Breast epithelium (tissue), 4 donors: Measurements from ENCODE around the gene ARHGAP44. TPM values are rescaled to one million over a fixed set of nuclear protein-coding genes. Genes with fewer than 3 reads are reported as not detected.

Experiments used
- DNase-seq, 2 donors: peaks; one replicate each; pipeline ENCODE4 v3.0.0-alpha.2; 2019; ENCODE audit warnings: low spot score in 2 of 2
- H3K27ac ChIP-seq, 2 donors: fragments of 200-600 bp; sonication (generic) in 1 of 2; one replicate each; pipeline ENCODE4 v1.5.1; 2016 to 2019; ENCODE audit warnings: mild to moderate bottlenecking in 1 of 2
- H3K27me3 ChIP-seq, 2 donors: fragments of 200-600 bp; sonication (generic) in 1 of 2; one replicate each; pipeline versions ENCODE4 v1.5.1 to v1.6.0; 2017 to 2019; ENCODE audit warnings: control low read depth in 1 of 2, mild to moderate bottlenecking in 1 of 2
- H3K36me3 ChIP-seq: fragments of 200-600 bp; one replicate; pipeline ENCODE4 v1.5.1; 2019
- H3K4me1 ChIP-seq, 2 donors: fragments of 200-600 bp; sonication (generic); one replicate each; pipeline ENCODE4 v1.5.1; 2016 to 2019; ENCODE audit warnings: control low read depth in 1 of 2
- H3K4me3 ChIP-seq, 3 donors: fragments of 200-600 bp; sonication (generic); 1 replicate in 2 of 3; 2 replicates in 1 of 3; pipeline ENCODE4 v1.5.1; 2016 to 2019; ENCODE audit warnings: mild to moderate bottlenecking in 3 of 3, moderate library complexity in 2 of 3
- H3K9me3 ChIP-seq, 2 donors: fragments of 200-600 bp; sonication (generic) in 1 of 2; one replicate each; pipeline ENCODE4 v1.5.1; 2016 to 2019; ENCODE audit warnings: control low read depth in 1 of 2
- POLR2A ChIP-seq: fragments of 450-650 bp; IDR thresholded peaks from one replicate; pipeline ENCODE4 v1.6.1; 2016; ENCODE audit warnings: antibody characterized with exemption, mild to moderate bottlenecking, moderate library complexity
- POLR2AphosphoS5 ChIP-seq, 3 donors: sonication (generic); formaldehyde crosslinking; IDR thresholded peaks; one replicate each; pipeline ENCODE4 v1.6.1; 2017; ENCODE audit warnings: antibody characterized with exemption in 3 of 3
- intact Hi-C: fragments of 100-400 bp; cut with DNase I; formaldehyde crosslinking; loops from one replicate; pipeline ENCODE4 v1.15.1; 2023; ENCODE audit warnings: low total_unique reads
- total RNA-seq, 3 donors: library from RNA; depleted of rRNA; stranded (reverse); fragments of >200 nt; gene quantifications; one replicate each; pipeline ENCODE4 v1.1.0, GENCODE V29; 2016
- TF ChIP-seq, protein P1 (sequence below), 3 donors: fragments of 450-650 bp; IDR thresholded peaks; one replicate each; pipeline ENCODE4 v1.5.1; 2016 to 2017; ENCODE audit warnings: antibody characterized with exemption in 3 of 3, mild to moderate bottlenecking in 3 of 3, moderate library complexity in 3 of 3

The ARHGAP44 gene
- total RNA-seq, 3 donors from 2014 or later = 2.4 to 13.0 (median 4.9) TPM

DNA sequence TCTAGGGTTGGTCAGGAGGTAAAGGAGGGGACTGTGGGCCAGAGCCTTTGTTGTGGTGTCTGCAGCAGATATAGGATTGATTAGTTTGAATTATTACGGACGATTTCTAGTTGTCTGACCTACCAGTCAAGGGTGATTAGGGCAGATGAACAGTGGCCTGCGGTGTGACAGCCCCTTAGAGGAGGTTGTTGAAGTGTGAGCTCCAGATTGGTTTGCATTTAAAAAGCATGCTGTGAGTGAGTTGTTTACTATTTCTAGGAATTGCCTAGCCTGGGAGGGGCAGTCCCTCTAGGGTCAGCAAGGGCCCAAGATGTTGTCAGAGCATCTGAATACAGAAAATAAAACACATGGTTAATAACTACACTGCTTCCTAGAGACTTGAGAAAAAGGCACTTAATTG lies 108.8 kb downstream of the ARHGAP44 start:
- TF ChIP-seq POLR2A (no peak), POLR2AphosphoS5 (IDR thresholded peaks at IDR 0.05) (no peak)
- TF ChIP-seq, protein P1, sequence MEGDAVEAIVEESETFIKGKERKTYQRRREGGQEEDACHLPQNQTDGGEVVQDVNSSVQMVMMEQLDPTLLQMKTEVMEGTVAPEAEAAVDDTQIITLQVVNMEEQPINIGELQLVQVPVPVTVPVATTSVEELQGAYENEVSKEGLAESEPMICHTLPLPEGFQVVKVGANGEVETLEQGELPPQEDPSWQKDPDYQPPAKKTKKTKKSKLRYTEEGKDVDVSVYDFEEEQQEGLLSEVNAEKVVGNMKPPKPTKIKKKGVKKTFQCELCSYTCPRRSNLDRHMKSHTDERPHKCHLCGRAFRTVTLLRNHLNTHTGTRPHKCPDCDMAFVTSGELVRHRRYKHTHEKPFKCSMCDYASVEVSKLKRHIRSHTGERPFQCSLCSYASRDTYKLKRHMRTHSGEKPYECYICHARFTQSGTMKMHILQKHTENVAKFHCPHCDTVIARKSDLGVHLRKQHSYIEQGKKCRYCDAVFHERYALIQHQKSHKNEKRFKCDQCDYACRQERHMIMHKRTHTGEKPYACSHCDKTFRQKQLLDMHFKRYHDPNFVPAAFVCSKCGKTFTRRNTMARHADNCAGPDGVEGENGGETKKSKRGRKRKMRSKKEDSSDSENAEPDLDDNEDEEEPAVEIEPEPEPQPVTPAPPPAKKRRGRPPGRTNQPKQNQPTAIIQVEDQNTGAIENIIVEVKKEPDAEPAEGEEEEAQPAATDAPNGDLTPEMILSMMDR (IDR thresholded peaks at IDR 0.05) = no peak
- no peak overlapping the region for H3K27ac ChIP-seq
- intact Hi-C loops = no loop called here
- no peaks in the 10 kb centered on the region for H3K27me3 ChIP-seq
- no peaks in the 10 kb centered on the region for H3K36me3 ChIP-seq
- no peak overlapping the region for H3K4me3 ChIP-seq
- H3K9me3 ChIP-seq = no peaks in the 10 kb centered on the region
- DNase-seq = no peak
- H3K4me1 ChIP-seq = no peaks in the 10 kb centered on the region

DNA sequence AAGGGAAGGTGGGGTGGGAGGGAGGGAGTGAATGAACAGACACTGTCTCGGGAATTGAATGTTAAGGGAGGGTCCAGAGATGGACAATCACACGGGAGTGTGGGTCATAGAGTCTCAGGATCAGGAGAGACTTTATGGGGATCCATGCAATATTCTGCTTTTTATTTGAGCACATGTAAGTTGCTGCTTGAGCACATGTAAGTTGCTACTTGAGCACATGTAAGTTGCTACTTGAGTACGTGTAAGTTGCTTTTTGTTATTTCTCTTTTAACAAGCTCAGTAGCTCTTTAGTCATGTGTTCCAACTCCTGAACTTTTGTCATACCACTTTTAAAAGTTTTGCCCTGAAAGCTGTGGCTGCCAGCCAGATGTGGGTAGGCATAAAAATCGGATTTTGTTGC lies 110.3 kb downstream of the ARHGAP44 start:
- H3K36me3 ChIP-seq = no peaks in the 10 kb centered on the region
- no peaks in the 10 kb centered on the region for H3K9me3 ChIP-seq
- intact Hi-C loops = loop anchor here (10.0 kb wide), 1 partner anchor 705 kb away; the partner anchor contains the start of gene HS3ST3A1
- H3K4me1 ChIP-seq = no peaks in the 10 kb centered on the region
- no peak overlapping the region for H3K27ac ChIP-seq
- TF ChIP-seq POLR2AphosphoS5 (IDR thresholded peaks at IDR 0.05) (no peak), POLR2A (no peak)
- TF ChIP-seq, protein P1 (IDR thresholded peaks at IDR 0.05) = no peak
- no peak overlapping the region for H3K4me3 ChIP-seq
- H3K27me3 ChIP-seq = no peaks in the 10 kb centered on the region
- no peak for DNase-seq

DNA sequence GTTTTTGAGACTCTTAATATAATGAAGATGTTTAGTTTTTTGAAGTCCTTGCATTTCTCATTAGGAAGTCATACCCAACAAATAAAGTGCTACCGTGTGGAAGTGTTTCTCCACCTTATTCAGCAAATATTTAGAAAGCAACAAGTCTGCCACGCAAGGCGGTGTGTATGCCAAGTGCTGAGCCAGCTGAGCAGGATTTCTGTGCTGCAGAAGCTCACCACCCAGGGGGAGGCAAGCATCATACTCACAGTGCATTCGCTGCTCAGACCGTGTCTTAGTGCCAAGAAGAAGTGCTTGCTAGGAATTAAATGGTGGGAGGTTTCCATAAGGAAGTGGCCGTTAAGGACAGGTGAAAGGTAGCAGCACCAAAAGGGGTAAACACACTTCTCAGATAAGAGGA lies 111.2 kb downstream of the ARHGAP44 start:
- no peaks in the 10 kb centered on the region for H3K36me3 ChIP-seq
- H3K27me3 ChIP-seq = no peaks in the 10 kb centered on the region
- TF ChIP-seq, protein P1 (IDR thresholded peaks at IDR 0.05) = no peak
- TF ChIP-seq POLR2AphosphoS5 (IDR thresholded peaks at IDR 0.05) = no peak
- H3K27ac ChIP-seq = no peak overlapping the region
- DNase-seq = no peak
- no peaks in the 10 kb centered on the region for H3K4me1 ChIP-seq
- intact Hi-C loops = loop anchor here (10.0 kb wide), 1 partner anchor 704 kb away; the partner anchor contains the start of gene HS3ST3A1
- no peaks in the 10 kb centered on the region for H3K9me3 ChIP-seq
- no peak overlapping the region for H3K4me3 ChIP-seq

DNA sequence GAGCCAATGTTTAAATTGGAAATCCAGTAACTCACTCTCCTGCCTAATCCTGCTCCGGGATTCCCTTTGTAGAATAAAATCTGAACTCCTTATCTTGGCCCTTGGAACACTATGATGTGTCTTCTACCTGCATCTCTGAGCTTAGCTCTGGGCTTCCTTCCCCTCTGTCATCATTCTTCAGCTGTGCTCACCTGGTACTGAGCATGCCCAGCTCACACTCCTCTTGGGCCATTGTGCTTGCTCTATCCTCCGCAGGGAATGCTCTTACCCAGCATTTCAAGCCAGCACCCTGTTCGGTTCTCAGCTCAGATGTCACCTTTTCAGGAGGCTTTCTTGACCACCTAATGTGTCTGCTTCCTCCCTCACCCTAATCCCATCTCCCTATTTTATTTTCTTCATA lies 112.7 kb downstream of the ARHGAP44 start:
- Histone ChIP-seq H3K36me3 (no peaks in the 10 kb centered on the region), H3K4me1 (no peaks in the 10 kb centered on the region), H3K27me3 (no peaks in the 10 kb centered on the region), H3K9me3 (no peaks in the 10 kb centered on the region), H3K27ac (no peak overlapping the region), H3K4me3 (no peak overlapping the region)
- intact Hi-C loops = loop anchor here (10.0 kb wide), 1 partner anchor 703 kb away; the partner anchor contains the start of gene HS3ST3A1
- no peak for DNase-seq
- TF ChIP-seq POLR2A = no peak
- TF ChIP-seq, protein P1 (IDR thresholded peaks at IDR 0.05) = no peak

DNA sequence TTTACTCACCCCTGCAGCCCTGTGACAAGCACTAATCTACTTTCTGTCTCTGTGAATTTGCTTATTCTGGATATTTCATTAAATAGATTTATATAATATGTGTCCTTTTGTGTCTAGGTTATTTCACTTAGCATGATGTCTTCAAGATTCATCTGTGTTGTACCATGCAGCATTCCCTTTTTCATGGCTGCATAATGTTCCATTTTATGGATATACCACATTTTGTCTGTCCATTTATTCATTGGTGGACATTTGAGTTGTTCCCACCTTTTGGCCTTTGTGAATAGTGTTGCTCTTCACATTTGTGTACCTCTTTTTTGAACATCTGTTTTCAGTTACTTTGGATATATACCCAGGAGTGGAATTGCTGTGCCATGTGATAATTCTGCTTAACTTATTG lies 118.2 kb downstream of the ARHGAP44 start:
- TF ChIP-seq POLR2AphosphoS5 (IDR thresholded peaks at IDR 0.05) (no peak), POLR2A (no peak)
- TF ChIP-seq, protein P1 (IDR thresholded peaks at IDR 0.05) = no peak
- no peaks in the 10 kb centered on the region for H3K36me3 ChIP-seq
- no peak overlapping the region for H3K4me3 ChIP-seq
- intact Hi-C loops = loop anchor here (10.0 kb wide), 1 partner anchor 697 kb away; the partner anchor contains the start of gene HS3ST3A1
- no peak for DNase-seq
- no peaks in the 10 kb centered on the region for H3K27me3 ChIP-seq
- H3K9me3 ChIP-seq = no peaks in the 10 kb centered on the region
- H3K27ac ChIP-seq = no peak overlapping the region
- H3K4me1 ChIP-seq = no peaks in the 10 kb centered on the region
